HG03432 (cell line): ENCODE data around the gene BAHCC1.

Experiments
- ATAC-seq: cut with Tn5 transposase; IDR thresholded peaks from one replicate; pipeline ENCODE4 v1.9.1; 2021; ENCODE audit warnings: mild to moderate bottlenecking, moderate library complexity; ENCODE audit not compliant: unreplicated experiment

The BAHCC1 gene

GRCh38 chr17:81510785-81511553, 115.7 kb downstream of the BAHCC1 start:
- ATAC-seq: no peak

DNA sequence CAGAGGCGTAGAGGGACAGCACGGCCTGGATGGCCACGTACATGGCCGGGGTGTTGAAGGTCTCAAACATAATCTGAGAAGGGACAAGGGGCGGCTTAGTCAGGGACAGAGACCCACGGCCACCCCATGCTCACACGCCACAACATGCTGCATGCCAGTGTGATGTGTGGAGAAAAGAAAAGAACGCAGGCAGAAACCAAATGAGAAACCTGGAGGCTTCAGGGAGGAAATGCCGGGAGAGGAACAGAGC, 116.2 kb downstream of the BAHCC1 start:
- ATAC-seq: no peak

- ATAC-seq: no peak
Observed at GRCh38 chr17:81511804-81512561, 116.7 kb downstream of the BAHCC1 start.

DNA sequence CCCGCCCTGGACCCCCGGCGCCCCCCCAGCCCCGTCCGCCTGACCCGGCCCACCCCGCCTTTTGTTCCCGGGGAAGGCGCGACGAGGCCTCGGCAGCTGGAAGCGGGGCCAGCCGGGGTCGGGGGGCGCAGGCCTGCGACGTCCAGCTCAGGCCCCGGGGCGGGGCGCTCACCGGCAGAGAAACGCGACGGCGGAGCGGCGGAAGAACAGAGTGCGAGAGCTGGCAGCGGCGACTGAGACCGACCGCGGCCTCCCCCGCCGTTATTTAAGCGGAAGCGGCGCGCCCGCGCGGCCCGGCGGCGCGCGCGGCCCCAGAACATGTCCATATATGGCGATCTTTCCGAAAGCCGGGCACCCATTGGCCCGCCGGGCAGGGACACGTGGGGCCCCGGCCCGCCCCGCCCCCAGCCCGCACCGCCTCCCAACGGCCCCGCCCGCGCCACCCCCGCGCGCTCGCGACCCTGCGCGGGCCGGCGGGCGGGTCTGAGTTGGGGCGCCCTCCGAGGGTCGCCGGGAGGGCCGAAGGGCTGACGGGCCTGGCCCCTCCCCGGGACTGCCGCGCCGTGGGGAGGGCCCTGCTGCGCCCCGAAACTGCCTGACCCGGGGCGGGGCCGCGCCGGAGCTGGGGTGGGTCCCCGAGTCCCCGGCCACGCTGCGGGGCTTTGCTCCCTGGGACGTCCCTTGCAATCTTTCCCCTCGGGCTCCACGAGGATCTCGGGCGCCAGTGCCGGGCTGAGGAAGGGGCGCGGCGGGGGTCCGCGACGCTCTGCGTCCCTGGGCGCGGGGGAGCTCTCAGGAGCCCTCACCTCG, 117.5 kb downstream of the BAHCC1 start, which contains the start of gene ACTG1:
ACTG1 (minus strand) TSS at position 238 of the 810 bp plus-strand sequence. CDS start 445 bp downstream, outside the sequence.
- peak; percentile 33 for ATAC-seq

GRCh38 chr17:81513372-81513752, 118.1 kb downstream of the BAHCC1 start:
- peak; percentile 2 for ATAC-seq

DNA sequence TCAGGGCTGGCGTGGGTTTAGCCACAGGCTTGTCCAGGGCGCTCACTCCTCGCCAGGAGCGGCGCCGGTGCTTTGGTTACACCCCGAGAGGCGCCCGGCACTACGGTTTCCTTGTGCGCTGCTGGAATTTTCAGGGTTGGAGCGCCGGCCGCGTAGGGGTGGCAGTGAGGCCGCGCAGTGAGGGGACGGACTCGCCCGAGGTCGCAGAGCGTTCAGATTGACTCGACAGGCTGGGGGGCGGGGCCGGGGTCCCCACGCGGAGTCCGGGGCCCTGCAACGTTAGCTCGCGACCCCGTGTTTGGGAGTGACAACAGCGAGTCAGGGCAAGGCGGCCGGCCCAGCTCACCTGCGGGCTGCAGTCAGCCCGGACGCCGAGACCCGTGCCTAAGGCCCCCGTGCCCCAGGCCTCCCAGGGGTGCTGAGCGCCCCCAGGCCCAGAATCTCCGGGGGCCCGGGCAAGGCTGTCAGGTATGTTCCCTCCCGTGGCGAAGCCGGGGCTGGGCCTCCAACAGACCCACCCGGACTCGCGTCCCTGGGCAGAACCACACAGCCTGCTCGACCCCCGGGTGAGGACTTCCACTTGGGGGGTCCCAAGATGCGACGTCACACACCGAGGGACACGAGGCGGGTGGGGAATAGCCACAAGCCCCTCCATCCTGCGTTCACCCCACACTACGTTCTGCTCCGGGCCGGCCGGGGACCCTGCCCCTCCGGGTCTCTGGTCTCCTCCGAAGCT, 118.7 kb downstream of the BAHCC1 start:
- ATAC-seq: peak; percentile 2

- ATAC-seq: no peak
Observed at GRCh38 chr17:81514489-81514738, 119.2 kb downstream of the BAHCC1 start.

DNA sequence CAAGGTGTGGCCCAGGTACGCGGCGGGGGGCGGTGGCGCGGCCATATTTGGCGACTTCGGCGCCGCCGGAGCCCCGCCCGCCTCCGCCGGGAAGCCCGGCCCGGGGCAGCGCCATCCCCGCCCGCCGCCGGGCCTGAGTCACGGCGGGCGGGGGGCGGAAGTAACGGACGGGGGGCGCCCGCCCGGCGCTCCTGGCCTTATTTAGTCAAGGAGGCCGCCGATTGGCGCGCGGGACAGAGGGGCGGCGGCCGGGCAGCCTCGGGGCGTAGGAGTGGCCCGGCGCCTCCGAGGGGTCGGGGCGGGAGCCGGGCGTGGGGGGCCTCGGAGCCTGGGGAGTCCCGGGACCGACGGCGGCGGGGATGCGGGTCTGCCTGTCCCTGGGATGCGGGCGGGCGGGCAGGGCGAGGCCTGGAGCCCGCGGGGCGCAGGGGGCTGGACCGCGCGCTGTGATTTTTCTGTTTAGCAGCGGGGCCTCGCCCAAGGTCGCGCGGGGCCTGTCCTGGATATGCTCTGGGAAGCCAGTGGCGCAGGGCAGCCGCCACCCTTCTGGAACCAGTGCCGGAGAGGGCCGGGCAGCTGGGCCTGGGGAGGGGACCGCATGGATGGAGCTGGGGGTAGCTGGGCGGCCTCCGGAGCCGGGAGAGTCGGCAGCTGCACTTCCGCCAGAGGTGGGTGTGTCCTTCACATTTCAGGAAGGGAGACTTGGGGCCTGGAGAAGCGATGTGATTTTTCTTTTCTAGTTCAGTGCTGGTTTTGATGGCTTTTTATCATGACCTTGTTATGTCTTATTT, 119.7 kb downstream of the BAHCC1 start:
- peak; percentile 21 for ATAC-seq

DNA sequence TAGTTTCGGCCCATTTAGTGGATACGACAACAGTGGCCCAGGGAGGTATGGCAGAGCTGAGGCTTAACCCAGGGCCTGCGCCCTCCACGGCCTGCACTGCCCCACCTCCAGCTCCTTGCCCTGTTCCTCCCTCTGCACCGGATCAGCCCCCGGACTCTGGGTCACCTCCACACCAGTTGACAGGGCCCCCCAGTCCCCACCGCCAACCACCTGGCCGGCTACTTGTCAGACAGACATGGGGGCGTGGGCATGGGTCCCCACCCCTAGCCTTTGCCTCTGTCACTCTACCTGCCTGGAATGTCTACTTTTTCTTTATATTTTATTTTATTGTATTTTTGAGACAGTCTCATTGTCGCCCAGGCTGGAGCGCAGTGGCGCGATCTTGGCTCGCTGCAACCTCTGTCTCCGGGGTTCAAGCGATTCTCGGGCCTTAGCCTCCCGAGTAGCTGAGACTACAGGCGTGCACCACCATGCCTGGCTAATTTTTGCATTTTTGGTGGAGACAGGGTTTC, 120.3 kb downstream of the BAHCC1 start:
- ATAC-seq: no peak
